Transverse colon (tissue), 4 donors: ENCODE measurements around the gene CACNA1C. TPM values are rescaled to one million over a fixed set of nuclear protein-coding genes. Genes with fewer than 3 reads are reported as not detected.

Source experiments
- DNase-seq: peaks from one replicate; pipeline ENCODE4 v3.0.0-alpha.2; 2019
- H3K27ac ChIP-seq, 4 donors: fragments of 200-600 bp; sonication (generic); 2 replicates each; pipeline ENCODE4 v1.5.1; 2016 to 2018; ENCODE audit warnings: inconsistent platforms in 4 of 4
- H3K27me3 ChIP-seq: fragments of 200-600 bp; sonication (generic); 2 replicates; pipeline ENCODE4 v1.5.1; 2017; ENCODE audit warnings: inconsistent platforms
- H3K36me3 ChIP-seq, 4 donors: fragments of 200-600 bp; sonication (generic); 2 replicates each; pipeline ENCODE4 v1.5.1; 2017 to 2019; ENCODE audit warnings: inconsistent platforms in 4 of 4
- H3K4me1 ChIP-seq, 4 donors: fragments of 200-600 bp; sonication (generic); 2 replicates each; pipeline ENCODE4 v1.5.1; 2017 to 2020; ENCODE audit warnings: inconsistent platforms in 4 of 4
- H3K4me3 ChIP-seq, 4 donors: fragments of 200-600 bp; sonication (generic); 1 replicate in 1 of 4; 2 replicates in 3 of 4; pipeline versions ENCODE4 v1.5.1 to v1.6.1; 2017 to 2019; ENCODE audit warnings: inconsistent platforms in 4 of 4
- H3K9me3 ChIP-seq, 2 donors: fragments of 200-600 bp; sonication (generic); 2 replicates each; pipeline ENCODE4 v1.5.1; 2017 to 2019; ENCODE audit warnings: inconsistent platforms in 2 of 2
- CTCF ChIP-seq, 5 experiments: fragments of 200-600 bp in 3 of 5; fragments of 450-650 bp in 2 of 5; sonication (generic) in 3 of 5; IDR thresholded peaks; 1 replicate in 2 of 5; 2 replicates in 3 of 5; pipeline ENCODE4 v1.5.1; 2016 to 2017; ENCODE audit warnings: antibody characterized with exemption in 5 of 5, inconsistent platforms in 3 of 5, mild to moderate bottlenecking in 2 of 5, moderate library complexity in 1 of 5
- EP300 ChIP-seq: sonication (generic); formaldehyde crosslinking; IDR thresholded peaks from one replicate; pipeline ENCODE4 v1.6.1; 2017; ENCODE audit warnings: antibody characterized with exemption, low read depth
- POLR2A ChIP-seq: fragments of 450-650 bp; IDR thresholded peaks from one replicate; pipeline ENCODE4 v1.6.1; 2016; ENCODE audit warnings: antibody characterized with exemption, mild to moderate bottlenecking, moderate library complexity
- POLR2AphosphoS5 ChIP-seq, 3 donors: sonication (generic); formaldehyde crosslinking; IDR thresholded peaks; one replicate each; pipeline ENCODE4 v1.6.1; 2016; ENCODE audit warnings: antibody characterized with exemption in 3 of 3
- WGBS, 2 donors: methylation state at CpG; one replicate each; pipeline ENCODE4 v1.1.5; 2018; ENCODE audit warnings: low coverage in 1 of 2; 5-methylcytosine and 5-hydroxymethylcytosine counted together
- in situ Hi-C, 4 donors: fragments of 200-750 bp; cut with MboI; loops; one replicate each; pipeline versions ENCODE4 v1.15.0 to v1.15.1; 2017; ENCODE audit warnings: low sequenced_read_pairs in 3 of 4, low pct_ligation_motif_present in 1 of 4, low pct_unique_long_range_greater_than_20kb in 1 of 4
- intact Hi-C: fragments of 100-400 bp; cut with DNase I; formaldehyde crosslinking; loops from one replicate; pipeline ENCODE4 v1.15.1; 2023; ENCODE audit warnings: low total_unique reads
- total RNA-seq, 4 donors: library from RNA; depleted of rRNA; stranded (reverse); fragments of >200 nt; gene quantifications; one replicate each; pipeline ENCODE4 v1.1.0, GENCODE V29; 2016

Gene CACNA1C
- total RNA-seq, 4 donors from 2014 or later = 18.8 to 35.2 (median 24.8) TPM

- Histone ChIP-seq H3K27ac (peak overlapping the region in 1 of 4 donors; percentile 16), H3K4me3 (no peak overlapping the region), H3K27me3 (no peaks in the 10 kb centered on the region), H3K4me1 (peaks cover 0 to 9% (median 2%) of the 10 kb centered on the region in 4 donors), H3K9me3 (no peaks in the 10 kb centered on the region), H3K36me3 (no peaks in the 10 kb centered on the region)
- in situ Hi-C loops = no loop called here
- intact Hi-C loops = no loop called here
- TF ChIP-seq CTCF (IDR thresholded peaks at IDR 0.05) (no peak), EP300 (no peak), POLR2AphosphoS5 (IDR thresholded peaks at IDR 0.05) (no peak), POLR2A (no peak)
- DNase-seq = no peak
- WGBS, 2 donors = 82 to 83% methylated on average over 6 of the region's 6 CpGs
These were observed 203.7 kb downstream of the CACNA1C start for GRCh38 chr12:2256453-2256852.

GRCh38 chr12:2256915-2257314 lies 204.1 kb downstream of the CACNA1C start:
- WGBS, 2 donors = 50 to 76% methylated on average over 2 to 7 of the region's 7 CpGs
- H3K27me3 ChIP-seq = no peaks in the 10 kb centered on the region
- H3K4me1 ChIP-seq = peaks cover 0 to 5% (median 2%) of the 10 kb centered on the region in 4 donors
- no peak for TF ChIP-seq POLR2AphosphoS5 (IDR thresholded peaks at IDR 0.05)
- no peak overlapping the region for H3K4me3 ChIP-seq
- in situ Hi-C loops (no loop called here), intact Hi-C loops (no loop called here)
- peak overlapping the region in 2 of 4 donors; percentile 1 to 16 for H3K27ac ChIP-seq
- no peaks in the 10 kb centered on the region for H3K36me3 ChIP-seq
- no peak for DNase-seq
- no peaks in the 10 kb centered on the region for H3K9me3 ChIP-seq

DNA sequence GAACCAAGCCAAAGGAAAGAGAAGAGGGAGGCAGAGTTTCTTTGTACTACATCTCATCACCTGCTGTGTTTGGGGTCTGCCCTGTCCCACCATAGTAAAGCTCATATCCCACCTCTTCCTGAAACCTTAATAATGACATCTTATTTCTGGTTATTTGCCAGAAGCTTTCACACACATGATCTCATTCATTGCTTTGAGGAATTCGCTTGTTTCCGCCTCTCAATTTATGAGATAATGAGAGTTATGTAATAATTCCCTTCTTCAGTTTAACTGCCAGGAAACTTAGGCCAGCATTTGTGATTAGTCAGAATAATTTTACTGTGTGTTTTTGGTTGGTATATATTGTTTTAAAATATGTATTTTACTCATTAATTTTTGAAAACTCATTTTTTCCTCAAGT lies 205.2 kb downstream of the CACNA1C start:
- in situ Hi-C loops = no loop called here
- Histone ChIP-seq H3K4me3 (no peak overlapping the region), H3K36me3 (no peaks in the 10 kb centered on the region), H3K27me3 (no peaks in the 10 kb centered on the region), H3K9me3 (no peaks in the 10 kb centered on the region), H3K27ac (no peak overlapping the region), H3K4me1 (peaks cover 0 to 3% (median 0%) of the 10 kb centered on the region in 4 donors)
- DNase-seq = no peak
- TF ChIP-seq POLR2A = no peak
- TF ChIP-seq EP300 = no peak
- TF ChIP-seq POLR2AphosphoS5 (IDR thresholded peaks at IDR 0.05) = no peak
- no peak for TF ChIP-seq CTCF (IDR thresholded peaks at IDR 0.05)
- WGBS, 2 donors = 76 to 85% methylated on average over 2 of the region's 2 CpGs
- intact Hi-C loops = no loop called here

GRCh38 chr12:2259369-2259768 lies 206.6 kb downstream of the CACNA1C start:
- Histone ChIP-seq H3K27me3 (no peaks in the 10 kb centered on the region), H3K27ac (no peak overlapping the region), H3K4me3 (no peak overlapping the region), H3K4me1 (peaks cover 3 to 8% (median 4%) of the 10 kb centered on the region in 4 donors), H3K36me3 (no peaks in the 10 kb centered on the region), H3K9me3 (no peaks in the 10 kb centered on the region)
- 52 to 54% methylated on average over 4 of the region's 4 CpGs for WGBS, 2 donors
- TF ChIP-seq POLR2AphosphoS5 (IDR thresholded peaks at IDR 0.05) (no peak), CTCF (IDR thresholded peaks at IDR 0.05) (no peak), POLR2A (no peak)
- intact Hi-C loops (no loop called here), in situ Hi-C loops (no loop called here)
- no peak for DNase-seq

GRCh38 chr12:2260441-2260840 lies 207.7 kb downstream of the CACNA1C start:
- H3K9me3 ChIP-seq = no peaks in the 10 kb centered on the region
- no peak overlapping the region for H3K27ac ChIP-seq
- WGBS, 2 donors = 83 to 91% methylated on average over 3 of the region's 3 CpGs
- H3K4me1 ChIP-seq = peaks cover 3 to 18% (median 12%) of the 10 kb centered on the region in 4 donors
- TF ChIP-seq CTCF (IDR thresholded peaks at IDR 0.05) (no peak), POLR2A (no peak), EP300 (no peak), POLR2AphosphoS5 (IDR thresholded peaks at IDR 0.05) (no peak)
- no peaks in the 10 kb centered on the region for H3K27me3 ChIP-seq
- intact Hi-C loops (no loop called here), in situ Hi-C loops (loop anchor here in 1 of 4 donors (10.0 kb wide), 1 partner anchor 206 kb away; the partner anchor contains the start of gene CACNA1C)
- DNase-seq = no peak
- H3K36me3 ChIP-seq = no peaks in the 10 kb centered on the region
- no peak overlapping the region for H3K4me3 ChIP-seq
